Measurements from ENCODE around the gene YPEL4.

The YPEL4 gene

GRCh38 chr11:57650739-57651090, 1.0 kb upstream of the YPEL4 start:
- DNase-seq (ENCODE audit: low read depth), result no peak

DNA sequence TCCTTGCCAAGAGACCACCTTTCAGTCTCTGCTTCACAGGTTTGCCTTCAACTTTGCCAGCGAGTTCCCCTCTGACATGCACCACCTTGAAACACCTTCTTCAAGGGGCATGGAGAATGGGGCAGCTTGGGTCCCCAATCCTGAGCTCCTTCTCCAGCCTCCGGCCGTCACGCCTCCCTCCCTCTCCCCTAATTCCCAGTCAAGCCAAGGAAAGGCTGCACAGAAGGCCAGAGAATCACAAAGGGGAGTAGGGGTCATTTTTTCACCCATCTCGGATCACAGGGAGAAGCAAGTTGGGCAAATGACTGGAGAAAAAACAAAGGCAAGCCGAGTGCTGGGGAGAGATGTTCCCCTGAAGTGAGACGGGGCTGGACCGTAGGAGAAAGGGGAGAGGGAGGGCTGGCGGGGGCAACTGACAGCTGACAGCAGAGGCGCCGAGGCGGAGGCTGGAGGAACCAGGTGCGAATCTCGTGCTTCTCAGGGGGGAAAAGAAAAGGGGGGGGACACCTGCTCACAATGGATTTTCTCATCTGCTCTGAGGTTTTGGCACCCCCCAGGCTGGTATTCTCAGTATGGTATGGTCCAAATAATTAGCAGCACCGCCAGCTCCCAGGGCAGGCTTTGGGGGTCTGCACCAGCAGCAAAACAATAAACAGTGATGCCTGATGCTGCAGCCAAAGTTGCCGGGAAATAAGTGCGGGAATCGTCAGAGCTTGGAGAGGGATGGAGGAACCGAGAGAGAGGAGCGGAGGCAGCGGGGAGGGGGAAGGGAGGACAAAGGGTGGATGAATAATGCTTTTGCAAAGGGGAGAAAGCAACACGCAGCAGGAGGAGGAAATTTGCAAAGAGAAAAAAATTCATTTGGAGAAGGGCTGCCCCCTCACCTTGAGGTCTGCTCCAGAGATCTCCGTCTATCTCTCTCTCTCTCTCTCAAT, 644 bp downstream of the YPEL4 start:
- no peak for DNase-seq (ENCODE audit: low read depth)

GRCh38 chr11:57647960-57648800, 1.5 kb downstream of the YPEL4 start:
- DNase-seq (ENCODE audit: low read depth), result no peak

DNA sequence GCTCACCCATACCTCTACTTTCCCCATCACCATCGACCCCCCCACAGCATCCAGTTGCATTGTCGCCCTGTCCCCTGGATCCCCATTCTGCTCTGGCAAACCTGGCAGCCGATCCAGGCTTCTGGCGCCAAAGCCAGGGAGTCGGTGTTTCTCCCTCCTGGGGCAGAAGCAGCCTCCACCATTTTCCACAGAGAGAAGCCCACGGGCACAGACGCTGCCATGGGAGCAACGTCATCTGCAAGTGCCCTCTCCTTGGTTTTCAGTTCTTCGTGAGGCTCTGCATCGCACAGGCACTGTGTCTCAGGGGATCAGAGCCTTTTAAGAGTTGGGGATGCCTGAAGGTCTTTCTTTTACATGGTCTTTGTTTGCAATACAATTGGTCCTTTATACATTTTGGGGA, 2.3 kb downstream of the YPEL4 start:
- no peak for DNase-seq (ENCODE audit: low read depth)

- DNase-seq (ENCODE audit: low read depth), result no peak
Observed at GRCh38 chr11:57646799-57647303, 2.9 kb downstream of the YPEL4 start.

DNA sequence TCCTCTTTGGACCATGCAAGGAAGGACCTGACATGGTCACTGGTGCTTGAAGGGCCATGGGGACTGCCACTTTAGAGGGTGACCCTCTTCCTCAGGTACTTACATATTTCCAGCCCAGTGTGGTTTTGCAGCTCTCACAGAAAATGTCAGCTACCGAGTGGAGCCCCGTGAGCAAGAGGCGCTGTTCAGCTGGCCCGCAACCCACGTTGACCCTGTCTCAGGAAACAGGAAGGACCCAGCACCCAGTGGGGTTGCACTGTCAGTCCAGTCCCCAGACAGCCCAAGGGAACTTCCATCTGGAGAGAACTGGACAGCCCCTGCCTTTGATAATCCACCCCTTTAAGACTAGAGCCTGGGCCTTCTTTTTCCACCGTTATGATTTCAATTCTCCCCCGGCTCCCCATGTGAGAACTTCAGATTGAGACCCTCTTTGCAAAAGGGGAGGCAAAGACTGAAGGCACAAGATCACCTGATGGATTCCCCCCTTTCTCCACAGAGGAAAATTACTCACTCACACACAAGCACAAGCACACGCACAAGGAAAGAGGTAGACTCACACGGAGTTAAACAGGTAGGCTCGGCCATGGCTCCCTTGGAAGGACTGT, 3.4 kb downstream of the YPEL4 start:
- no peak for DNase-seq (ENCODE audit: low read depth)

DNA sequence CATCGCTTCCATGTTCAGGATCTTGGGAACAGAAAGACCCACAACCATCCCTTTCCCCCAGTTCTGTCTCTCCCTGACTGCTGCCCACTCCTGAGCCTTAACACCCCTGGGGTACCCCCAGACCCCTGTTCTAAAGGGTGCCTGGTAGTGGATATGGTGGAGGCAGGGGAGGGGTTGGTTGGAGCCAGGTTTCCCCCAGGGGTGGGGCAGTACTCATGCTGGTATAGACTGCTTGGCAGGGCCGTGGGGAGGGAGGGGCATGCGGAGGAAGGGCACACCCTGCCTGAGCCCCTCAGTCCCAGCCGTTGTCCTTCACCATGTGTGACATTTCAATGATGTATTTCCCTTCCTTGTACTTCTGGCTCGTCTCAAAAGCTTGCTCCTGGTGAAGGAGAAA, 4.0 kb downstream of the YPEL4 start:
- no peak for DNase-seq (ENCODE audit: low read depth)

GRCh38 chr11:57644748-57645688, 4.7 kb downstream of the YPEL4 start:
- DNase-seq (ENCODE audit: low read depth), result no peak

- no peak for DNase-seq (ENCODE audit: low read depth)
Observed at GRCh38 chr11:57643802-57644201, 5.9 kb downstream of the YPEL4 start.

- no peak for DNase-seq (ENCODE audit: low read depth)
Observed at GRCh38 chr11:57641011-57641807, 8.5 kb downstream of the YPEL4 start.

- DNase-seq (ENCODE audit: low read depth), result no peak
Observed at GRCh38 chr11:57640068-57640800, 9.5 kb downstream of the YPEL4 start.

GRCh38 chr11:57639321-57640067, 10.2 kb downstream of the YPEL4 start:
- DNase-seq (ENCODE audit: low read depth), result no peak

DNA sequence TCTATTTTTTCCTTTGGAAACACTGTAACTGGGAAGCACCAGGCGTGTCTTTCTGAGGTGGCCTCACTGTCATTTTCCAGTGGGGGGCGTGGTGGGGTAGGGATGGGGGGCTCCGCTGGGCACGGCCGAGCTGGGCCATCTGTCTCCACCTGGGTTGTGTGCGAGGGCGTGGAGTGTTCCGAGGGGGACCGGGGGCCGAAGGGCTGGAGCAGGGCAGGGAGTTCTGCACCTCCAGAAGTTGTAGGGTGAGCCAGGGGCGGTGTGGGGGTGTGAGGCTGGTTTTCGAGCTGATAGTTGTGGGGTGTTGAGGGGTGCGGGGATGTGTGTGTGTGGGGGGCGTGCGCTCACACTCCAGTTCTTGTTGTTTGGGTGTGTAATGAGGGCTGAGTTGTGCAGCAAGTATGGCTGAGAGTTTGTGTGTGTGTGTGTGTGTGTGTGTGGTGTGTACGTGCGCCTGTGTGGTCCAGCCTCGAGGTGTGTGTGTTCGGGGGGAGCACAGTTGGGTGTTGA, 10.8 kb downstream of the YPEL4 start:
- no peak for DNase-seq (ENCODE audit: low read depth)

DNA sequence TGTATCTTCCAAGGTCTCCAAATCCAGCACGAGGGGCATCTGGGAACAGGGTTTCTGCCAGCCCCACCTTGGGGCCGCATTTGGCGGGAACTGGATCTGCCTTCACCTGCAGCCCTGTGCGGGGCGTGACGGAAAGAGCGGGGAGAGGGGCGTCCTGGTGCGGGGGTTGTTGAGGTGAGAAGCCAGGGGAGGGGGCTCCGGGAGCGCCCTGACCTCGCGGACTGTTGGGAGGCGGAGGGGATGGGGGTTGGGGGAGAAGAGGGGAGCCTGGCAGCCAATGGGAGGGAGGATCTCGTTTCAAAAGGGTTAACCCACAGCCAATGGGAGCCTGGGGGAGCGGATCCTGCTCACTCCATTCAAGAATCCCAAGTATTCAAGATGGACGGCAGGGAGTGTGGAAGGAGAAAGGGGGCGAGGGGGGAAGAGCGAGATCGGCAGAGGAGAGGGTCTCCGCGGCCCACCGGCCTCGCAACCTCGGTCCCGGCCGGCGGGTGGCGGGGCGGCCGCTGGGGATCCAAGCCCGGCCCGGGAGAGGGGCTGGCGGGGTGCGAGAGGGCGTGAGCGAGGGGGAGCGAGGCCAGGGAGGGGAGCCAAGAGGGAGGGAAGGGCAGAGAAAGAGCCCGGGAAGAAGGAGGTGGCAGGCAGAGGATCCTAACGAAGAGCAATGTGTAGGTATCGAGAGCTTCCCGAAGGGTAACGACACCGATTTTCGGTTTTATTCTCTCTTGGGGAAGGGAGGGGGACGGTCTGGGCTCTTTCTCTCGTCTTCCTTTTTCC, 11.5 kb downstream of the YPEL4 start:
- peak; percentile 84 for DNase-seq (ENCODE audit: low read depth)

DNA sequence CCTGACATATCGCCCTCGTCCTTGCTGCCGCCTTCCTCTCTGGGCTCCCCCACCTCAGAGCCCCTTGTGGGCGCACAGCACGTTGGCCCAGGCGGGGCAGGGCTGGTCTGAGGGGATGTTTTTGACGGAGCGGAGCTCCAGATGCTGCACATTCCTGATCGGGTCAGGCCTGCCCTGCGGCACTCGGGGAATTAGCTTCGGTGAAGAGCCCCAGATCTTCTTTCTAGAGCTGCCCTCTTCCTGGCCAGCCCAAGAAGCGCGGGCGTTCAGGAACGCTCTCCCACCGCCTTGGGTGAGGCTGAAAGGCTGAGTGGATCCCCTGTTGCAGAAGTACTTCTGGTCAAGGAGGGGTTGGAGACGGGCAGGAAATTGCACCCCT, 12.1 kb downstream of the YPEL4 start:
- no peak for DNase-seq (ENCODE audit: low read depth)

DNA sequence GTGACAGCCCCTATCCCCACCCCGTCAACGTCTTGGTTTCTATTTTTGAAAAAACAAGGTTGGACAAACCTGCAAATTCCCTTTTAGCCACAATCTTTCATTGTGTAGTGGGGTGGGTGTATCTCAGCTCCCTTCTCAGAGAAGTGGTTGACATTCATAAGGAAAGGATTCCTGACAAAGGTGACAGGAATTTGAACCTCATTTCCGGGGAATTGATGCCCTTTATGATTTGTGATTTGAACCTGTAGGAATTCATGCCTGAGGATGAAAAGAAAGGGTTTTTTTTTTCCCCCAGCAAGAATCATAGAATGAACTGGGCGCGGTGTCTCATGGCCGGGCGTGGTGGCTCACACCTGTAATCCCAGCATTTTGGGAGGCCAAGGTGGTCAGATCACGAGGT, 14.5 kb downstream of the YPEL4 start:
- no peak for DNase-seq (ENCODE audit: low read depth)

GRCh38 chr11:57634311-57634710, 15.4 kb downstream of the YPEL4 start:
- DNase-seq (ENCODE audit: low read depth), result no peak

GRCh38 chr11:57633394-57634070, 16.2 kb downstream of the YPEL4 start:
- DNase-seq (ENCODE audit: low read depth), result no peak
